Liver (tissue), 9 donors: ENCODE measurements around the gene PLTP. TPM values are rescaled to one million over a fixed set of nuclear protein-coding genes. Genes with fewer than 3 reads are reported as not detected.

Source experiments
- DNase-seq: peaks from one replicate; pipeline ENCODE4 v3.0.0-alpha.2; 2017; ENCODE audit warnings: low spot score
- H3K27ac ChIP-seq, 2 donors: one replicate each; pipeline ENCODE4 v1.7.0; 2013; ENCODE audit warnings: inconsistent platforms in 2 of 2, low read length in 2 of 2, control low read depth in 1 of 2, low read depth in 1 of 2, mild to moderate bottlenecking in 1 of 2
- H3K27me3 ChIP-seq, 4 donors: one replicate each; pipeline versions ENCODE4 v1.6.1 to v1.7.0; 2013; ENCODE audit warnings: low read length in 3 of 4, inconsistent platforms in 1 of 4, mild to moderate bottlenecking in 1 of 4, moderate library complexity in 1 of 4; ENCODE audit not compliant: control insufficient read depth in 4 of 4, insufficient read depth in 4 of 4
- H3K36me3 ChIP-seq, 4 donors: one replicate each; pipeline versions ENCODE4 v1.6.1 to v1.7.0; 2013; ENCODE audit warnings: low read length in 3 of 4, mild to moderate bottlenecking in 3 of 4, low read depth in 1 of 4, moderate library complexity in 1 of 4; ENCODE audit not compliant: control insufficient read depth in 4 of 4, insufficient read depth in 3 of 4
- H3K4me1 ChIP-seq, 4 donors: one replicate each; pipeline versions ENCODE4 v1.6.1 to v1.7.0; 2013; ENCODE audit warnings: low read length in 3 of 4, mild to moderate bottlenecking in 3 of 4, moderate library complexity in 1 of 4; ENCODE audit not compliant: control insufficient read depth in 4 of 4, insufficient read depth in 4 of 4
- H3K4me3 ChIP-seq, 3 donors: one replicate each; pipeline versions ENCODE4 v1.6.1 to v1.7.0; 2013; ENCODE audit warnings: low read length in 3 of 3, control low read depth in 1 of 3, low read depth in 1 of 3, mild to moderate bottlenecking in 1 of 3
- H3K9ac ChIP-seq, 2 donors: one replicate each; pipeline ENCODE4 v1.7.0; 2013; ENCODE audit warnings: low read length in 2 of 2, mild to moderate bottlenecking in 2 of 2, moderate library complexity in 2 of 2, control low read depth in 1 of 2, low read depth in 1 of 2
- H3K9me3 ChIP-seq, 4 donors: one replicate each; pipeline versions ENCODE4 v1.6.1 to v1.7.0; 2013; ENCODE audit warnings: low read length in 3 of 4; ENCODE audit not compliant: control insufficient read depth in 4 of 4
- CTCF ChIP-seq: fragments of 150-350 bp; IDR thresholded peaks from 2 replicates; pipeline ENCODE4 v1.5.1; 2017; ENCODE audit warnings: improper control_type of control experiment, low read depth, low read length; ENCODE audit not compliant: missing input control
- EGR1 ChIP-seq, 2 donors: IDR thresholded peaks; 2 replicates each; pipeline ENCODE4 v1.6.1; 2016 to 2018; ENCODE audit warnings: antibody characterized with exemption in 2 of 2, low read depth in 2 of 2
- FOXA1 ChIP-seq: IDR thresholded peaks from 2 replicates; pipeline ENCODE4 v1.6.1; 2016; ENCODE audit warnings: antibody characterized with exemption
- FOXA2 ChIP-seq: IDR thresholded peaks from 2 replicates; pipeline ENCODE4 v1.6.1; 2016; ENCODE audit warnings: antibody characterized with exemption
- GABPA ChIP-seq, 2 donors: IDR thresholded peaks in 1 of 2; conservative IDR thresholded peaks in 1 of 2; 2 replicates each; pipeline ENCODE4 v1.6.1; 2016; ENCODE audit warnings: antibody characterized with exemption in 2 of 2, mild to moderate bottlenecking in 1 of 2, moderate library complexity in 1 of 2
- HNF4A ChIP-seq, 2 donors: conservative IDR thresholded peaks; 2 replicates each; pipeline ENCODE4 v1.6.1; 2016; ENCODE audit warnings: antibody characterized with exemption in 2 of 2, mild to moderate bottlenecking in 2 of 2
- HNF4G ChIP-seq: IDR thresholded peaks from 2 replicates; pipeline ENCODE4 v1.6.1; 2016; ENCODE audit warnings: antibody characterized with exemption
- JUND ChIP-seq, 2 donors: IDR thresholded peaks; 2 replicates each; pipeline ENCODE4 v1.6.1; 2016; ENCODE audit warnings: antibody characterized with exemption in 2 of 2
- NR2F2 ChIP-seq: IDR thresholded peaks from 2 replicates; pipeline ENCODE4 v1.6.1; 2016; ENCODE audit warnings: antibody characterized with exemption
- RAD21 ChIP-seq, 2 donors: IDR thresholded peaks; 2 replicates each; pipeline ENCODE4 v1.6.1; 2016; ENCODE audit warnings: antibody characterized with exemption in 2 of 2, mild to moderate bottlenecking in 2 of 2
- REST ChIP-seq: IDR thresholded peaks from 2 replicates; pipeline ENCODE4 v1.6.1; 2016; ENCODE audit warnings: antibody characterized with exemption, mild to moderate bottlenecking
- RXRA ChIP-seq, 2 donors: IDR thresholded peaks; 2 replicates each; pipeline ENCODE4 v1.6.1; 2017 to 2018; ENCODE audit warnings: antibody characterized with exemption in 2 of 2, mild to moderate bottlenecking in 1 of 2
- SP1 ChIP-seq: IDR thresholded peaks from 2 replicates; pipeline ENCODE4 v1.6.1; 2018; ENCODE audit warnings: antibody characterized with exemption, mild to moderate bottlenecking
- TAF1 ChIP-seq: conservative IDR thresholded peaks from 2 replicates; pipeline ENCODE4 v1.6.1; 2016; ENCODE audit warnings: antibody characterized with exemption, mild to moderate bottlenecking
- YY1 ChIP-seq: IDR thresholded peaks from 2 replicates; pipeline ENCODE4 v1.6.1; 2016; ENCODE audit warnings: antibody characterized with exemption, mild to moderate bottlenecking
- ZBTB33 ChIP-seq: IDR thresholded peaks from 2 replicates; pipeline ENCODE4 v1.6.1; 2016; ENCODE audit warnings: antibody characterized with exemption
- WGBS: extraction: QIAGEN DNeasy Blood & Tissue Kit; methylation state at CpG from one replicate; pipeline ENCODE4 v1.1.7; 2013; 5-methylcytosine and 5-hydroxymethylcytosine counted together
- polyA plus RNA-seq, 2 donors: library from polyadenylated mRNA; stranded (reverse) in 1 of 2; unstranded in 1 of 2; fragments of 200-250 nt in 1 of 2; fragments of >200 nt in 1 of 2; fragmentation: Nextera tagmentation in 1 of 2; extraction: Ambion mirVana in 1 of 2; gene quantifications; one replicate each; pipeline versions ENCODE4 v1.2.1 to v1.2.3, GENCODE V29; 2013 to 2015
- total RNA-seq, 2 donors: library from RNA; depleted of rRNA; stranded (reverse); fragments of >200 nt; gene quantifications; one replicate each; pipeline ENCODE4 v1.2.3, GENCODE V29; 2014
- TF ChIP-seq, protein P1 (sequence below): IDR thresholded peaks from 2 replicates; pipeline ENCODE4 v1.6.1; 2016; ENCODE audit warnings: antibody characterized with exemption
- TF ChIP-seq, protein P2 (sequence below): IDR thresholded peaks from 2 replicates; pipeline ENCODE4 v1.6.1; 2016; ENCODE audit warnings: antibody characterized with exemption
- donor health status: healthy.
- donor health status: healthy.
- donor health status: healthy.
- donor health status: healthy.
- donor health status: healthy.

The PLTP gene
- total and polyA plus RNA-seq, 4 donors: 22.5 to 69.5 (median 60.7) TPM

- TF ChIP-seq JUND (IDR thresholded peaks at IDR 0.05) (no peak), YY1 (no peak), RAD21 (IDR thresholded peaks at IDR 0.05) (no peak), NR2F2 (no peak), HNF4A (conservative IDR thresholded peaks at IDR 0.05) (no peak)
- TF ChIP-seq, protein P1, sequence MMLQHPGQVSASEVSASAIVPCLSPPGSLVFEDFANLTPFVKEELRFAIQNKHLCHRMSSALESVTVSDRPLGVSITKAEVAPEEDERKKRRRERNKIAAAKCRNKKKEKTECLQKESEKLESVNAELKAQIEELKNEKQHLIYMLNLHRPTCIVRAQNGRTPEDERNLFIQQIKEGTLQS: no peak
- H3K9ac ChIP-seq: no peak overlapping the region
- WGBS: 96% methylated on average over 3 of the region's 3 CpGs
- H3K27ac ChIP-seq: no peak overlapping the region
- DNase-seq: no peak
- H3K9me3 ChIP-seq: no peaks in the 10 kb centered on the region
- H3K4me1 ChIP-seq: peaks cover 2 to 52% (median 40%) of the 10 kb centered on the region in 4 donors
- no peaks in the 10 kb centered on the region for H3K27me3 ChIP-seq
- H3K36me3 ChIP-seq: peaks cover 0 to 18% (median 10%) of the 10 kb centered on the region in 4 donors
- no peak overlapping the region for H3K4me3 ChIP-seq
These were observed 23.3 kb downstream of the PLTP start for GRCh38 chr20:45888681-45889080.

GRCh38 chr20:45887346-45887715, 24.6 kb downstream of the PLTP start, which contains the start of gene SPATA25:
TSS of gene SPATA25 (minus strand) at chr20:45887622. CDS start at chr20:45887590, 32 bp downstream.
- Histone ChIP-seq H3K27me3 (no peaks in the 10 kb centered on the region), H3K27ac (no peak within 1 kb of the TSS), H3K9me3 (no peaks in the 10 kb centered on the region), H3K36me3 (peaks cover 2 to 23% (median 9%) of the 10 kb centered on the region in 4 donors), H3K4me1 (peaks cover 2 to 41% (median 32%) of the 10 kb centered on the region in 4 donors), H3K4me3 (no peak within 1 kb of the TSS), H3K9ac (no peak within 1 kb of the TSS)
- no peak for DNase-seq
- TF ChIP-seq HNF4A (conservative IDR thresholded peaks at IDR 0.05) (no peak), REST (no peak), HNF4G (no peak), YY1 (no peak), FOXA1 (no peak), FOXA2 (no peak), GABPA (IDR thresholded peaks at IDR 0.05 in 1 of 2, conservative IDR thresholded peaks at IDR 0.05 in 1 of 2) (no peak), JUND (IDR thresholded peaks at IDR 0.05) (no peak), ZBTB33 (no peak), RAD21 (IDR thresholded peaks at IDR 0.05) (no peak), TAF1 (no peak), NR2F2 (no peak), SP1 (no peak), RXRA (IDR thresholded peaks at IDR 0.05) (no peak), CTCF (no peak), EGR1 (IDR thresholded peaks at IDR 0.05; ENCODE audit: low read depth in 2 of 2) (no peak)
- TF ChIP-seq, protein P1: no peak
- TF ChIP-seq, protein P2, sequence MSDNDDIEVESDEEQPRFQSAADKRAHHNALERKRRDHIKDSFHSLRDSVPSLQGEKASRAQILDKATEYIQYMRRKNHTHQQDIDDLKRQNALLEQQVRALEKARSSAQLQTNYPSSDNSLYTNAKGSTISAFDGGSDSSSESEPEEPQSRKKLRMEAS: no peak
- 93% methylated on average over 8 of the region's 8 CpGs for WGBS
